NOMO-1 (cell line): ENCODE measurements around the gene JMJD1C.

Source experiments
- DNase-seq, 2 experiments: peaks; one replicate each; lab custom pipeline; 2025; ENCODE audit not compliant: unreplicated experiment in 2 of 2; lab: John Stamatoyannopoulos, UW

The JMJD1C gene

DNA sequence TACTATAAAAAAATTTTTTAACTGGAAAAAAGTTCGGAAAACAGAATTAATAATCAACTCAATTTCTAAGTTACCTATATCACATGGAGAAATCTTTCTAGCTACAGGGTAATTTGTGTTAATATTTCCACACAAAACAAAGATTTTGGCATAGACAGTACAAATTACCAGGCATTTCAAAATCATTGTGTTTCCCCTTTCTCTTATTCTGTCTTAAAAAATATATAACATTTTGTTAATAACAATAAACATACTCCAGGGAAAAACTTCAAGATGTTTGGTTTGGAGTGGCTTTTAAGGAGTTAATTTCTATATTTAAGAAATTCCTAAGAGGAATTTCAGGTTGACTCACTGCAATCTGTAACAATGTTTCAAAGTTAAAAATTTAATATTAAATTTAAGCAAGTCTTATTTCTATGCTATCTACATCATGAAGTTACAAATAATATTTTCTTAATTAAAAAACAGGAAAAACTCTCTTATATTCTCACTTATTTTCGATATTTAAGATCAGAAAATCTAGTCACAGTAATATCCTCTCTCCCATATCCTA lies 200.0 kb downstream of the JMJD1C start:
- DNase-seq, result no peak

DNA sequence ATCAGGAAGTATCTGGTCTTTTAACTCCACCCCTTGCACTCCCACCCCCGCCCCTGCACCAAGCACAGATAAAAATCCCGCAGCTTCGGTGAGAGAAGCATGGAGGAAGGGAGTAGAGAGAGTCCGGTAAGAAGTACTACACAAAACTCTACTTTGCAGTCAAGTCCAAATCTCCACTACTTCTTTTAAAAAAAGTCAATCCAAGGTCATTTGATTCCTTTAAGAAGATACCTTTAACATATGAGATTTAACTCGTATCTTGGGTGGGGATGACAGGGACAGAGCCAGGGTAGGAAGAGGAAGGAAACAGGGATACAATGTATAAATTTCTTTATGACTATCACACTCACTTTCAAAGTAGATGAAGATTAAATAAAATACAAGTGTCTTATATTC lies 200.6 kb downstream of the JMJD1C start:
- DNase-seq, result peak; percentile 34 to 74

DNA sequence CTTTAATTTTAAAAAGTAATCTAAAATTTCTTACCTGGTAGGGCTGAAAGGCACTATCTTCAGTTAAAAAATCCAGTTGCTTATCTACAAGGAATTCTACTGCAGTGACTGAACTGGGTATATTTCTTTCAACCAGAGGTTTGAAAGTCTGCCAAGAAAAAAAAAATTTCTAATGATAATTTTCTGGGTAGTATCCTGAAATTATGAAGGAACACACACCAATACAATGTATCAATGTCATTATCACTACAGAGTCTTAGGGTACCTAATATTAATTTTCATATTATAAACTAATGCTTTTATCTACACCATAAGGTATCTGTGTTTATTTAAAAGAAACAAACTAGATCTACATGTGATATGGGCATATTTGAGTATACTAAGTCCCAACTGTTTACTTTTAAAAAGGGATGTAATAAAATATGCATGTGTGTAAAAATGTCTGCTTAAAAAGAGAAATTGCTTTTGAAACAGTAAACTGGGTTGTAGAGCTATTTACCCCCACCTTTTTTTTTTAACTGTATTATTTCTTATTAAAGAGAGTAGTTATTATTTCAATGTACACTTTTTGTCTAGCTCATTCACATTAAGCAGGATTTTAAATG lies 201.1 kb downstream of the JMJD1C start:
- no peak for DNase-seq

DNA sequence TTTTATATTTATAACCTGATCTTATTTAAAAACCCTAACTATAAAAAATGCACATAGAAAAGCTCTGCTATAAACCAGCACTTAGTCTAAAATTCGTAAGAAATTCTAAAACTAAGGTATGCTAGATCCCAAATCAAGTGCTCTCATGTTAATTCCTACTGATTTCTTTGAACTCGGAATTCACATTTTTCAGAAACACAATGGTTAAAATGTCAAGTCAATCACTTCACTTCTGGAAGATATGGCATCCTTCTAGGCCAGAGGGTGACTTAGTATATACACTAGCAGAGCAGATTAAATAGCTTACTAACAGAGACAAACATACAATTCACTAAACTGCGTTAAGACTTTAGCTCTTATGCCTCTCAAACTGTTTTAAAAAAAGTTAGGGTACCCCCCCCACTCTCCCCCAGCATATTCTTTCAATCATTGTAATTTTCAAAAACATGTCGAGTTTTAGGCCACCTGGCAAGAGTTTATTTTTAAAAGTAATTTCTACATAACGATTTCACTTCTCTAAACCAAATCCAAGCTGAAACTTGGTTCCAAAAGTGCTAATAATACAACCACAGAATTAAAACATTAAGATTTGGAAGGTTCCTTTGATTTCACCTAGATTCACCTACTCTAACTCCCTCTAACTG lies 203.2 kb downstream of the JMJD1C start:
- peak in 1 of 2 experiments; percentile 44 for DNase-seq

DNA sequence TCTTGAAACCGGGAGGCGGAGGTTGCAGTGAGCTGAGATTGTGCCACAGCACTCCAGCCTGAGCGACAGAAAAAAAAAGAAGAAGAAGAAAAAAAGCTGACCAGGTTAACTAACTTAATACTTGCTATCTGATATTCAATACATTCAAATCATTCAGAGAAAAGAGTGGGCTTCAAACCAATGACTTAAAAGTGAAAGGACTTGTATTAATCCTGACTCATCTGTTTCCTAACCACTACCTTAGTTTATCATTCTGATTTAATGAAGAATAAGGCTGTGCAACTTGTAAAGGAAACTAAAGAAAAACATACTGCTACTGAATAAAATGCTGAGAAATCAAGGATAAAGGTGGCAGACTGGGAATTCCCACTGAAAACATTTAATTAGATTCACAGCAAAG lies 204.3 kb downstream of the JMJD1C start:
- DNase-seq, result no peak

DNA sequence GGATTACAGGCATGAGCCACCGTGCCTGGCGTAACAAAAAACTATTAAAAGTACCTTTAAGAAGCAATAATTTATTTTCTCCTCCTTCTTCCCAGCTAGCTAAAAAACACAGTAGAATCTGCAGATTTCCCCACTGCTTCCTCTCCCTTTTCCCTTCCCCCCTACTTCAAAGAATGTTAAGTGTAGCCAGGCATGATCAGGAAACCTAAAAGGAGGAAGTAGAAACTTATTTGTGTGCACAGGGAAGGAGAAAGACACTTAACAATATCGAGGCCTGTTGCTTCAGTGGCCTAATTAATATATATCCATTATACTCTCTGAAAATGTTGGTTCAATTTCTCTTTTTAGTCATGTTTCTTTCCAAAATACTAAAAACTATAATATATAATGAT lies 204.9 kb downstream of the JMJD1C start:
- peak; percentile 75 to 86 for DNase-seq

DNA sequence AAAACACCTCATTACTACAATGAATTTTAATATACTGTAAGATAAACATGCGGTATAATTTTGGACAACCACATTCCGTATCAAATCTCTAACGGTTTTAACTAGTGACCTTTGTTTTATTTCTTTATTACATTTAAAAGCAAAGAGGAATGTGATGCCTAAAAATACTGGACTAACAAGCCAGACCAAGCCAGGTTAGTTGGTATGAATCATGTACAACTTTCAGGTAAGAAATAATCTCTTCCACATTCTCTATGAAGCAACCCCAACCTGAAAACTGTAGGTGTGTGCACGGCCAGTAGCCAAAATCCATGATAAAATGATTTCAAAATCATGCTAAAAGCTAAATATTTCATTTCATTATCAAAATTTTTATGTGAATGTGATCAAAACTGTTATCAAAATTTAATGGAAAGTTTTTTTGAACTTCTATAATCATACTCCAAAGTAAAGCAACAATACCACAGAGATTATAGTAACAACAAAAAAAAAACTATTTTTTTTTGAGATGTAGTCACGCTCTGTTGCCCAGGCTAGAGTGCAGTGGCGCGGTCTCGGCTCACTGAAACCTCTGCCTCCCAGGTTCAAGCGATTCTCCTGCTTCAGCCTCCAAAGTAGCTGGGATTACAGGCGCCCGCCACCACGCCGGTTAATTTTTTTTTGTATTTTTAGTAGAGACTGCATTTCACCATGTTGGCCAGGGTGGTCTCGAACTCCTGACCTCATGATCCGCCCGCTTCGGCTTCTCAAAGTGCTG lies 205.5 kb downstream of the JMJD1C start:
- DNase-seq, result no peak

DNA sequence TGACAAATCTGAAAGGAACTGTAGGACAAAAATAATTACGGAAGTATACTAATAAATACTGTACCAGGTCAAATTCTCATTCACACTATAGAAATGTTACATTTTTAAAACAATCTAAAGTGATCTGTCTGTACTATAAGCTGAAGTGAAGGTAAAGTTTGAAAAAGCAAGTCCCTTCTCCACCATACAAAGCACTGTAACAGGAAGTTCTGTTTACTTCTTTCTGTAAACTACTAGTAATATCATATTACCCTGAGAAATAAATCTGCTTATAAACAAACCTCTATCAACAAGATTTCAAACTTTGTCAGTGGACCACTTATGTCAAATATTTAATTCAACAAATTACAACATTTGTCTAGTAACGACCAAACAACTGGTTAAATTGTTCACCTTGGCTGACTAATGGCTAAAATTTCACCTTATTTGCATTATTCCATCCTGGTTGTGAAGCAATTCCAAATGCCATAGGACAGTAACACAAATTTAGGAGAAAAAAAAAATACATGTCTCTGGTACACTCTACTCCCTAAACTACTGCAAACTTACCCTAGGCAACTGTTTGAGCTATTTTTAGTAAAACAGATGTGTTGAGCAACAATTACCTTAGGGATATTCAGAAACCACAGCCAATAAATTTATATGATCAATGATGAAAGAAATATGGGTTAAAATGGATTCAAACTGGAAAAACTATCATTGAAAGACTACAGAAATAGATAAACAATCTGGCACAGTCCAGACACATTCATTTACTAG lies 206.7 kb downstream of the JMJD1C start:
- peak in 1 of 2 experiments; percentile 29 for DNase-seq

DNA sequence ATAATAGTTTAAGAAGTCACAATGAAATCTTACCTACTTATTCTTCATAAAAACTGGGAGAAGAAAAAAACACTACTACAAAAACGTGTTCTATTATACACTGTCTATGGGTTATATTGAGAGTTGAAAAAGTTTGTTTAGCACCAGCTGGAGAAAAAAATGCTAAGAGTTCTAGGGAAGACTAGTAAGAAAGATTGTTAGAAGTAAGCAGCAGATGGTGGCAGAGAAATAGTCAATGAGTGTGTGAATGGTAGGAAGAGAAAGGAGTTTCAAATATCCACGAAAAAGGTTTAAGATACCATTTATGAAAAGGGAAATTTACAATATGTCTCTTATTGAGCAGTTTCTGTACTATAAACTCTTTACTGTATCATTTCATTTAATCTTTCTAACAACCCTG lies 208.0 kb downstream of the JMJD1C start:
- DNase-seq, result no peak

DNA sequence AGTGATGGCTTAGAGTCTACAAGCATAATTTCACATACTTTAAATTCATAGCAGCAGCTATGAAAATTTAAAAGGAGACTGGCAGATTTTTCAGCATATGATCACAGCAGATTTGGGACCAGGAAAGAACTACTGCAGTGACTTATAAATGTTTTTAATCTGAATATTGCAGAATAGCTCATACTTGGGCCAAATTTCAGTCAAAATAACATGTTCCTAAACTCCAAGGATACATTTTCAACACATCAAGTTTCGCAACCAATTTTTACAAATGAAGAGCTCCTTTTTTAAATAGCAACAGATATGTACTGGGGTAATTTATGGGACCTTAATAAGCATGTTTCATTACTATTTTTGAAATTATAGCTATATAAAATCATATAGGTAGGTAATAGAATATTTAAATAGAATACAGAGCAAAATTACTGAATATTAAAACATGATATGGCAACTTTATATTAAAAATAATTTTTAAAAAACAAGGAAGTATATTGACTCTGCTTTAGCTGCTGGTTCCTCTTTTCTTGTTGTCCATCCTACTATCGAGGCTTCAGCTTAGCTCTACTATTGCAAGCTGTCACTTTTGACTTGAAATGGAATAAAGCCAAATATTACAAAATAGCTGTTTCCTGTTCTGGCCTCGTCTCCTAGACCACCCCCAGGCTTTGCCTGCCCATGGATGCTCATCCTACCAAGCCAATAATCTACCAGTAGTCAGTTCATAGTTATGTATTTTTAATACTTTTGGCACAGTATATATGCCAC lies 209.6 kb downstream of the JMJD1C start:
- DNase-seq, result peak; percentile 76 to 92

DNA sequence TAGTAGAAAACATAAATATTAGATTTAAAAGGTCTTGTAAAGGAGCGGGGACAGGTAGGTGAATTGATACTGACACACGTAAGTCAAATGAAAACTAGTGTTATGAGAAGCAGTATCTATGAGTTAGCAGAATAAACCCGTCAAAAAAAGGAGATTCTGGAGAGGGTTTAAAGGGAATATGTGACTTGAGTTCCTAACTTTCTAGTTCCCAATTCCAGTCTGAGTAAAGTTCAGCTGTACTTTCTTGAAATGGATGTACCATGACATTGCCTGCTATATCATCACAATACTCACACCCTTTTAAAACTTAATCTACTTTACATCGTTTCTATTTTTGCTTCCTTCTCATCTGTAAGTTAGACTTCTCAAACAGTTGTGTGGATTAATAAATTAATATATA lies 210.5 kb downstream of the JMJD1C start:
- DNase-seq, result no peak

DNA sequence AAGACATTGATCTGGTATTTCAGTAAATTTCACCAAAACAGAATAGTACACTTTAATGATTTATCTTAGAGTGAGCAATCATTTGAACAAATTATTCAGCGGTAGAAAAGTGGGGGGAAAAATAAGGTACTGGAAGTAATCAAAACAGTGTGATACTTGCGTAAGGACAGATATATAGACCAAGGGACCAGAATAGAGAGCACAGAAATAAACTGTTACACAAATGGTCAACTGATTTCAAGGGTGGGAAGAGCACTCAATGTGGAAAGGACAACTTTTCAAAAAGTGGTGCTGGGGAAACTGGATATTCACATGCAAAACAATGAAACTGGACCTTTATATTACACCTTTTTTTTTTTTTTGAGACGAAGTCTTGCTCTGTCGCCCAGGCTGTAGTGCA lies 212.7 kb downstream of the JMJD1C start:
- peak in 1 of 2 experiments; percentile 42 for DNase-seq

DNA sequence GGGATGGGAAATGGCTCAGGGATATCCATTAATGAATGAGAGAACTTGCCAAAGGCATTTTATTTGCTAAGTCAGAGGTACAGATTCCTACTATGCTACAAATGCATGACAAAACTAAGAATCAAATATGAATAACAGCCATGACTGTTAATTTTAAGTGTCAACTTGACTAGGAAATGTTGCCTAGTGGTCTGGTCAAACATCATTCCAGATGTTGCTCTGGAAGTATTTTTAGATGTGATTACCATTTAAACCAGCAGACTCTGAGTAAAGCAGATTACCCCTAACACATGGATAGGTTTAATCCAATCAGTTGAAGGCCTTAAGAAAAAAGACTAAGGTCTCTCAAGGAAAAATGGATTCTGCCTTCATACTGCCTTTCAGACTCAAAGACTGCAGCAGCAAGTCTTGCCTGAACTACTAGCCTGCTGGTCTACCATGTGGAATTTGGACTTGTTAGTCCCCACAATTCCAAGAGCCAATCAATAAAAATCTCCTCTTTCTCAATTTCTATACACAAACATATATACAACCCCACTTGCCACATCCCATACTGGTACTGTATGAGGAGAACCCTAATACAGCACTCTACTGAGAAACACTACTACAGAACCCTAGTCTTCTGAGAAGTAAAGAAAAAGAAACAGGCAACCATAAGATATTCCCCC lies 213.5 kb downstream of the JMJD1C start:
- DNase-seq, result no peak

DNA sequence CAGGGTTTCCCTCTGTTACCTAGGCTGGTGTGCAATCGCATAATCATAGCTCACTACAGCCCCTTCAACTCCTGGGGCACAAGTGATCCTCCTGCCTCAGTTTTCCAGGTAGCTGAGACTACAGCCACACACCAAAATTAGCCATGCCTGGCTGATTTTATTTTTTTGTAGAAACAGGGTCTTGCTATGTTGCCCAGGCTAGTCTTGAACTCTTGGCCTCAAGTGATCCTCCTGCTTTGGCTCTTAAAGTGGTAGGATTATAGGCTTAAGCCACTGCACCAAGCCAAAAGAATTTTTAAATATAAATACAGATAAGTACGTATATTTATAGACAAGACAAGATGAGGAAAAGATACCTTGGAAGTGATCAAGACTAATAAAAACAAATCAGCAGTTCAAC lies 215.7 kb downstream of the JMJD1C start:
- DNase-seq, result no peak

DNA sequence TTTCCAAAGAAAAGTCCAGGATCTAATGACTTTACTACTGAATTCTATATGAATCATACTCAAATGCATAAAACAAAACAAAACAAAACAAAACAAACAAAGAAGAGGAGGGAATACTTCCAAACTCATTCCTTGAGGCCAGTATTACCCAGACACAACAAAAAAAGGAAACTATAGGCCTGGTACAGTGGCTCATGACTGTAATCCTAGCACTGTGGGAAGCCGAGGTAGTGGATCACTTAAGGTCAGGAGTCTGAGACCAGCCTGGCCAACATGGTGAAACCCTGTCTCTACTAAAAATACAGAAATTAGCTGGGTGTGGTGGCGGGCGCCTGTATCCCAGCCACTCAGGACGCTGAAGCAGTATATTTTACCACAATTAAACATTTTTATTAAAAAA lies 218.0 kb downstream of the JMJD1C start:
- no peak for DNase-seq

DNA sequence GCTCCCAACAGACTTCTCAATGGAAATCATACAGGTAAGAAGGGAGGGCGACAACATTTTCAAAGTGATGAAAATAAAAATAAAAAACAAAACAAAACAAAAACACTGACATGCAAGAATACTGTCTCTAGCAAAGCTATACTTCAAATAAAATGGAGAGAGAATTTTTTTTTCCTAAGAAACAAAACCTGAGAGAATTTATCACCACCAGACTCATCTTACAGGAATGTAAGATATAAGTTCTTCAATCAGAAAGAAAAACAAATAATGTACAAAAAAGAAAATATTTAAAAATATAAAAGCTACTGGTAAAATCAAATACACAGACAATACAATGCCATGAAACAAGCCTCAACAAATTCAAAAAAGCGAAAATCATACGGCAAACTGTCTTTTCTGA lies 219.4 kb downstream of the JMJD1C start:
- no peak for DNase-seq

DNA sequence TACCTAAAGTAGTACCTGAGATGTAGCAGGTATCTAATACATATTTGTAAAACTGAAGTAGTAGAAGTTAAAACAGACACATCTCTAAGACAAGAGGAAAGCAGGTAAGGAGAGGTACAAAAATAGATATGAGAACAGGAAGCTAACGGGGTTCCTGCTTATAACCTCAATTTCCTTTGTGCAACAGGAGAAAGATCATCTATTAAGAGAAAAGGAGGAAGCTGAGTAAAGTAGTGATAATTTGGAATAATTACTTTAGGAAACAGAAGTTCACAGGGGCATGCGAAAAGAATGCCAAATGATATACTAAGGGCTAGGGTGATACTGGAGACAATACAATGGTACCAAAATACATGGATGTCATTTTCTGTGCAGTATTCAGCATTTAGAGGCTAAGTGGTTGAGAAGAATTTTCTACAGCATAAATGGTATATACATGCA lies 223.9 kb downstream of the JMJD1C start:
- DNase-seq, result peak; percentile 31 to 86

DNA sequence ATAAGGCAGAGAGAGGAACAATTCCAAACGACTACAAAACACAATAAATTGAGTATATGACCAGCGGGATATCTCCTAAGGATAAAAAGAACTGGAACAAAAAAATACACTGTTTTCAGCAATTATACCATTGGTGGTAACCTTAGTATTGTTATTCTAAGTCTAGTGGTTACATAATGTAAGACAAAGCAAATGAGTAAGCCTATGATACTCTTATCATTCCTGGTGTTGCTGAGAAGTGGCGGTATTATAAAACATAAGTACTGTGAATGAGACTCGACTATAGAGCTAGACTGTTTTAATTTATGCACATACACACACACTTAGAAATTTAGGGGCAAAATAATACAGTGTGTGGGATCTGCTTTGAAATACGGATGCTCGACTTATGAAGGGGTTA lies 225.0 kb downstream of the JMJD1C start:
- DNase-seq, result no peak

DNA sequence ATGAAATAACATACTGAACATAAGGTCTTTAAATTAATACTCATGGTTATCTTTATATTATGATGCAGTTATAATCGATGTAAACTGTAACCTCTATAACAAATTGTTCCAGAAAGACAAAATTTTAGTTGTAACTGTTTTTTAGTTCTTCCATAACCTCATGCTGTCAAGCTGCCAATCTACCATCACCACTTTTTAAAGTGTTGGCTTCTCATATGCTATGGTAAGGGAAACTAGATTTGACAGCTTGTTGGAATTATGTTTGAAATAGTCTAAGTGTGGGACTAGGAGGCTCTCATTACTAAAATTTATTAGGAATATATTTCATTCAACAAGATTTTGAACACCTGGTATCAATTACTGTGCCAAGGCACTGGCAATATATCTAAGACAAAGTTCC lies 227.3 kb downstream of the JMJD1C start:
- no peak for DNase-seq

DNA sequence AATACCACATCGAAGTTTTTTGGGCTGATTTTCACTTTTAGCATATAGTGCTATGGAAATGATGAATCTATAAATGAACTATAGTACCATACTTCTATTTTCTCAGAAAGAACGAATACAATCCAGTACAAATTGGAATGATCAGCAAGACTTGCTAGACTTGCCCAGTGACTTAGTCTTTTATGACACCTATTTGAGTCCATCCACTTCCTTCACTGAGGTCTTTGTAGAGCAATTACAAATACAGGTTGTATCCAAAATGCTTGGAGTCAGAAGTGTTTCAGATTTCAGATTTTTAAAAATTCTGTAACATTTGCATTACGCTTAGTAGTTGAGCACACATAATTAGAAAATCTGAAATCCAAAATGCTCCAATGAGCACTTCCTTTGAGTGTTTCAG lies 228.4 kb downstream of the JMJD1C start:
- DNase-seq, result no peak
